SIG-M5 treated with dmso at 0.1 percent for 504 hours (cell line): ENCODE measurements around the gene SLC43A3.
"Not testable (repeated sequence)": the region's sequence is repeated elsewhere in the genome, so short reads cannot be mapped to it uniquely, and the experiment has no call there.

Experiments used
- DNase-seq: peaks from one replicate; lab custom pipeline; 2025; ENCODE audit not compliant: unreplicated experiment; lab: John Stamatoyannopoulos, UW

The SLC43A3 gene

DNA sequence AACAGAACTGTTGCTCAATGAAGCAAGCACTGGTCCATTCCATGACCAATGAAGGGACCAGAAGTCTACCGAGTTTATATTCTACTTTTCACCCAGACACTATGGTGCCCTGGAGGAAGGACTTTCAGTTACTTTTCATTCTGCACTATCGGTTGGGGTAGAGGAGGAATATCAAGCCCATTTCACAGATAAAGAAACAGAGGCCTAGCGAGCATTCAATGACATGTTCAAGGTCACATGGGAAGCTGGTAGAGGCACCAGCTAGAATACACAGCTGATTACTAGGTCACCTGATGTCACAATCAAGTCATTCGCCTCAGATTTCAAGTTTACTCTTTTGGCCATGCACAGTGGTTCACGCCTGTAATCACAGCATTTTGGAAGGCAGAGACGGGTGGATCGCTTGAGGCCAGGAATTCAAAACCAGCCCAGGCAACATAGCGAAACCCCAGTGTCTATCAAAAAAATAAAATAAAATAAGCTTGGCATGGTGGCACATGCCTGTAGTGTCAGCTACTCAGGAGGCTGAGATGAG, 18.9 kb downstream of the SLC43A3 start:
- no peak for DNase-seq

DNA sequence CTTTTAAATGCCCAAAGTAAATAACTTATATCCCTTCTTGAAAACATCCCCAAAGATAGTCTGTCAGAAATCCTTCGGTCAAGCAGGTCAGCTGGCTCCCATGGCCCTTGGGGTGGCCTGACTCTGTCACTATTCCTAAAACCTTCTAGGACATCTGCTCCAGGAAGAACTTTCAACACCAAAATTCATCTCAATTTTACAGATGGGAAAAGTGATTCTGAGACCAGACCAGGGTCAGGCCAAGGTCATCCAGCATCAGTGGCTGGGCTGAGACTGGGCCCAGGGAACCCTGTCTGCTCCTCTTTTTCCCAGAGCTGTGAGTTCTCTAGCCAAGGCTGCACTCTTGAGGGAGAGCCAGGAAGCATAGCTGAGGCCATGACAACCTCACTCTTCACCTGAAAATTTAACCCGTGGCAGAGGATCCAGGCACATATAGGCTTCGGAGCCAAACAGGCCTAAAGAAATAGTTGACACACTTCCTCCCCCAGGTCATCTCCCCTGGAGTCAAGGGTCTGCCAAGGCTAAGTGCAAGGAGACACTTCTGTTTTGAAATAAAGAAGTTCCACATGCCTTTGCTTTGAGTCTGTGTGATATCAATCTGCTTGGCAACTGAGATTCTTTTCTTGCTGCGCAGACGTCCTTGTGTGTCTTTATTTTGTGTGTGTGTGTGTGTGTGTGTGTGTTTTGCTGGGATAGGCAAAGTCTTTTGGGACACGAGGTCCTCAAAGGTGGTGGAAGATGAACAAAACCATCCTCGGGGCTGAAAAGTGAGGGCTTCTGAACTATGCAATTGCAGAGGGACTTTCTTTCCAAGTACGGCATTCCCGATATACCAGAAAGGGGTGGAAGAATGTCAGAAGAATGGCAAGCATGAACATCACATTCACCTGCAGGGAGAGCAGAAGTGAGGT, 19.7 kb downstream of the SLC43A3 start:
- no peak for DNase-seq

DNA sequence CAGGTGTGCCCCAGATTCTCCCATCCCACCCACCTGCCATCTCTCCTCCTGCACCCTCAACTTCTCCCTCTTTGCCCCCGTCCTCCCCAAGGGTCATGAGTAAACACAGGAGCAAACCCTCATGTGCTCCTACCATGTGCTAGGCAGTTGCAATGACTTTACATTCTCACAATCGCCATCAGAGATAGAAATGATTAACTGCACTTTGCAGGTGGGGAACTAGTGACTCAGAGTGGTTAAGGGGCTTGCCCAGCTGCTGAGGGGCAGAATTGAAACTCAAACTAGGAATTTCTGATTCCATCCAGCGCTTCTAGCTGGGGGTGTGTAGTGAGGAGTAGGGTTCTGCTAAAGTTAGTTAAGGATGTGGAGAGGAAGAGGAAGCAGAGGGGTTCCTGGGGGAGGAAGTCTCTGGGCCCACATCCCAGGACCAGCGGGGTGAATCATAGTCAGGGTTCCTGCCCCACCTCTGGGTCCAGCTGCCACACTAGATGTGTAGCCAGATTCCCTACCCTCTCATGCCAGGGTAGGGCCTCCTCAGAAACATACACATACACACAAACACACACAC, 20.5 kb downstream of the SLC43A3 start:
- peak; percentile 58 for DNase-seq

DNA sequence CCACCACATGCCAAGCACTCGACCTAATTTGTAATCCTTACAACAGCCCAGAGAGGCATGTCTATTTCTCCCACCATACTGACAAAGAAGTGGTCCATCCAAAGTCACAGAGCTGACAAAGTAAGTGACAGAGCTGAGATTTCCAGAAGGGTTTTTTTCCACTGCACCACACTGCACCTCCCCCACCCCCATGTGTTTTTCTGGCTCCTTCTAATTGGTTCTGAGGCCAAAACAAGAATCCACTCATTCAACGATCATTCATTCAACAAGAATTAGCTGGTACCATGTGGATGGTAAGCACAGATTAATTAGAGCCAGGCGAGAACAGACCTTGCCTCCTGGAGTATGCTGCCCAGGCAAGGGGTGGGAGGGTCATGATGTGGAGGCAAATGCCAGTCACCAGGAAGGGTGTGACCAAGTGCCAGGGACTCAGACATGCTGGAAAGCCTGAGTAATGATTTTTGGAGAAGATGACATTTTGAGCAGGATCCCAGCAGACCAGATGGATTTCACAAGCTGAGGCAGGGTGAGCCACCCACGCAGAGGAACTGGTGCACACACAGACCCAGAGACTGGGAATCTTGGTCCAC, 21.6 kb downstream of the SLC43A3 start:
- no peak for DNase-seq

DNA sequence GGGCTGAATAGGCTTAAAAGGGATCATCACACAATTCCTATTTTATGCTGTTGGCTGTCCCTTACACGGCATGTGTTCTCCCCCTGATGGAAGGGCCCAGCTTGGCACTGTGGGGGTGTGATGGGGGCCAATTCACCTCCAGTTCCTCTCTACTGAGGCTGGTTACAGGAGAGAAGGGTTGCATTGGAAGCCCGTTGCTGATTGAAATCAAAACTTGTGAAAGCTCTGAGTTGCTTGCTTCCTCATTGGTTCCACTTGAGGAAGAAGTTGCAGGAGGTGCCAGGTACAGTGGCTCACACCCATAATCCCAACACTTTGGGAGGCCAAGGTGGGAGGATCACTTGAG, 23.1 kb downstream of the SLC43A3 start:
- DNase-seq: no peak

DNA sequence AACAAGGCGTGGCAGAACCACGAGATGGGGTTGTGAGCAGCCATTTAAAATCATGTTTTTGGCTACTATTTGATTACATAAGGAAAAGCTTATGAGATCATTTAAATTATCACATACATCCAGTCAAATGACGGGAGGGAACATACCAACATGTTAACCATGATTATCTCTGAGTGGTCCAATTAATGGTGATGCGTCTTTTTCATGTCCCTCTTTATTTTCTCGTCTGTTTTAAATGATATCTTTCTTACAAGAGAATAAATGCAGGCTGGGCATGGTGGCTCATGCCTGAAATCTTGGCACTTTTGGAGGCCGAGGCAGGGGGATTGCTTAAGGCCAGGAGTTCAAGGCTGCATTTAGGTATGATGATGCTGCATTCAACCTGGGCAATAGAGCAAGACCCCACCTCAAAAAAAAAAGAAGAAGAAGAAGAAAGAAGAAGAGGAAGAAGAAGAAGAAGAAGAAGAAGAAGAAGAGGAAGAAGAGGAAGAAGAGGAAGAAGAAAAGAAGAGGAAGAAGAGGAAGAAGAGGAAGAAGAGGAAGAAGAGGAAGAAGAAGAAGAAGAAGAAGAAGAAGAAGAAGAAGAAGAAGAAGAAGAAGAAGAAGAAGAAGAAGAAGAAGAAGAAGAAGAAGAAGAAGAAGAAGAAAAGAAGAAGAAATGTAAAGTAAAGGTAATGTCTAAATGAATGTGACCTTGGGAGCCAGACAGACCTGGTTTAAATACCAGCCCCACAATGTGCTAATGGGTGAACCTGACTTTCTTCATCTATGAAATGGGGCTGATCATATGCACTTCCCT, 23.7 kb downstream of the SLC43A3 start:
- not testable (repeated sequence) for DNase-seq

DNA sequence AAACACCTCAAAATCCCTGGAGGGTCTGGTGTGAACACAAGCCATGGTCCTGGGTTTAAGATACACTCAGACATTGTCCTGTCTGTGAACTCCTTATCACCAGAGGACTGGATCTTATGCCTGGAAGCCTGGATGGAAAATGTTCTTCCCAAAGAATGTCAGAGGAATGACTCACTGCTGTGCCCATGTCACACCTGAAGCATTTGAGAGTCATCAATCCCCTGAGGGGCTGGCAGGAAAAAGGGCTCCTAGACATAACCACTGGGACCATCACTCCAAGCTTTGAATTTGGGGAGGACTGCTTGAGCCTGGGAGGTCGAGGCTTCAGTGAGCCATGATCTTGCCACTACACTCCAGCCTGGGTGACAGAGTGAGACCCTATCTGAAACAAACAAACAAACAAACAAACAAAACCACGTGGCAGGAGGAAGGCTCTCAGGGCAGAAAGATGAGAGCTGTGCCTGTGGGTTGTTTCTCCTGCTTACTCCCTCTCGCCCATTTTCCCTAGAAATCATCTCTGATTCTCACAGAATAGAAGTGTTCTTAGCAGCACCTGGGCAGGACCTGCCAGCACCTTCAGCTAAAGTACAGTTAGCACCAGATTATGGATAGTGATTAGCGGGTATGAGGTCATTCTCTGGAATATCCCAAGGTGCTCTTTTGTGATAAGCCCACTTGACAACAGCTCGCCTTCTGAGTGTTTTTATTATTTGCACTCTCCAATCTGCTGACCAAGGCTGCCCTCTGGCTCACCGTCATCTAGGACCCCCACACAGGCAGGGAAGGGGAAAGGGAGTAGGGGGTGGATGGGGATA, 24.5 kb downstream of the SLC43A3 start:
- DNase-seq: no peak

DNA sequence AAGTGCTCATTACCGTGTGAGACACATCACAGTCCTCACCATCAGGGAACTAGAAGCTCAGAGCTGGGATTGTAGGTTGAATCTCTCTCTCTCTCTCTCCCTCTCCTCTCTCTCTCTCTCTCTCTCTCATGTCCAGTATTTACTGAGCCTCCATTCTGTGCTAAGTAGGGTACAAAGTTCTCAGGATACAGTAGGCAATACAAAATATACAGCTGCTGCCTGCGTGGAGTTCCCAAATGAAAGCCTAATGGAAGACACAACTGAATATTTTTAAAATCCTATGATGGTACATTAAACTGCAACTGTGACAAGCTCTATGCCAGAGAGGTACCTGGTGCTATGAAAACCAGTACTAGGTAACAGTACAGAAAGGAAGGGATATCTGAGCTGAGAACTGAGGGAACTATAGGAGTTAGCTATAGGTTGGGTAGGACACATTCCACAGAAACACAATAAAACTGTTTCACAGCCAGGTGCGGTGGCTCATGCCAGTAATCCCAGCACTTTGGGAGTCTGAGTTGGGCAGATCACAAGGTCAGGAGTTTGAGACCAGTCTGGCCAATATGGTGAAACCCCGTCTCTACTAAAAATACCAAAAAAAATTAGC, 26.8 kb downstream of the SLC43A3 start:
- DNase-seq: no peak

DNA sequence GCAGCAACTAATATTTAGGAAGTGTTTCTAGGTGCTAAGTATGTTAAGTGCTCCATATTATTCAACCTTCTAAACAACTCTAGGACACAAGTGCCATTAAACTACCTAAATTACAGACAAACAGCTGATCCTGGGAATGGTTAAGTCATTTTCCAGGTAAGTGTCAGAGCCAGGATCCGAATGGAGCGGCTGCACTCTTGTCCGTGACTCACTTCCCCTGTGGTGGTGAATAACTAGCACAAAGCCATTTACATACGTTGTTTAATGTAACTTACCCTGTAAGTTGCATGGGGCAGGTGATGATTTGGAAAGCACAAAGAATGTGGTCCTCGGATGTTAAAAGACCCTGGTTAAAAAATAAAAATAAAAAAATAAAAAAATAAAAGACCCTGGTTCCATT, 27.7 kb downstream of the SLC43A3 start:
- no peak for DNase-seq

DNA sequence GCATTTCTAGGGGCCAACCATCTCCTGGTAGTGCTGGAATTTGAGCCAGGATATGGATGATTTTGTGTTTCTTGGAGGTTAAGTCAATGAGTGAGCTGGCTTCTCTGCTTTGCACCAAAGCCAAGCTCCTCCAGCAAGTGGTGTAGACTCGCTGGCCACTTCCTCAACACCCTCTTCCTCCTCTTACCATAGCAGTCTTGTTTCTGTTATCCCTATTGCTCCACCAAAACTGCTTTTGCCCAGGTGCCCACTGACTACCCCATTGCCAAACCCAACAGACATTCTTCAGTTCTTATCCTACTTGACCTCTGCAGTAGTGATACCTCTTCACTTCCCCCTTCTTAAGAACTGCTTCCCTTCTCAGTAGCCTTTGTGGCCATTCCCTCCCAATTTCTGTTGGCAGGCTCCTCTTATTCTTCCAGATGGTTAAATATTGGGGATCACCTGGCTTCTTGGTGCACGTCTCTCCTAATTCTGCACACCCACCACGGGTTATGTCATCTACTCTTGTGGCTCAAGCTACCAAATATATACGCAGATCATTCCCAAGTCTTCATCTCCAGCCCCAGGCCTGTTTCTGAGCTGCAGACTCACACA, 29.4 kb downstream of the SLC43A3 start:
- peak; percentile 68 for DNase-seq

DNA sequence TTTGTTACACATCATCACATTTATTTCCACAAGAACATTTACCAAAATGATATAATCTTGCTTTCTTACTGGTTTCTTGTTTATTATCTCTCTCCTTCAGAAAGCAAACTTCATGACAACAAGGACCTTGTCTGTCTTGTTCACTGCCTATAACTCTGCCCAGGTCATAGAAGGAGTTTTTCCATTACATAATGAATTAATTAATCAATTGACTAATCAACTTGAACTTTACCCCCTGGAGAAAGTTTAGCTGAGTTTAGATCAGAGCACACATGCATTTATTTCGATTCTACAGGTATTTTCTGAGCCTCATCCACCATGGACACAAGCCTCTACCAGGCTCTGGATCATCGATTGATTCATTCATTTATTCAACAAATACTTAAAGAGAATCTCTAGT, 30.2 kb downstream of the SLC43A3 start:
- DNase-seq: no peak

DNA sequence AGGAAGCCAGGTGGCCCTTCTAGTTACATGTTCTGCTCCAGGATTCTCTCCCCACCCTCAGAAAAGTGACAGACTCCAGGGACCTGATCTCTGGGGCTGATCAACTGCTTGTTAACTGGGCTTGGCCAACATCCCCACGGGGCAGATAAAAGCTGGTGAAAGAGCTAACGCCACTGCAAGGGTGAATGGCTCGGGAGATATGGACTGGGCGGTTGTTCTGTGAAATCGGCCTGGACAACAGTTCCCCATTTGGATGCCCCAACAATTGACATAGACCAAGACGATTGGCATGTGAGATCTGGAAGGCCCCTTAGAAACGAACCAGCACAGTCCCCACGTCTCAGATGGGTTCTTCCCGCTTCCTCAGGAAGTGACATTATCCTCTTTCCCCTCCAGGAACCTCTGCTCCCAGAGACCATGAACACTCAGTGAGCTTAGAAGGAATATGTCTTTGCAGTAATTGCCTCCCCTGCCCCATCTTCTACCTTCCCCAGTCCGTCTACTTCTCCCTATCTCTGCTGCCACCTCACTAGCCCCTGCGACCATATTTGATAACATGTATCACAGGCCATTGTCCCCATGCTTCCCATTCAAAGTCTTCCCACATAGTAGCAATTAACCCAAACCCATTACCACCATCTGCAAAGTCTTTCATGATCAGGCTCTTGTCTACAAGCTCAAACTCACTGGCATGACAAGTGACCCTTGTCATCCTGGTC, 30.9 kb downstream of the SLC43A3 start:
- DNase-seq: no peak

DNA sequence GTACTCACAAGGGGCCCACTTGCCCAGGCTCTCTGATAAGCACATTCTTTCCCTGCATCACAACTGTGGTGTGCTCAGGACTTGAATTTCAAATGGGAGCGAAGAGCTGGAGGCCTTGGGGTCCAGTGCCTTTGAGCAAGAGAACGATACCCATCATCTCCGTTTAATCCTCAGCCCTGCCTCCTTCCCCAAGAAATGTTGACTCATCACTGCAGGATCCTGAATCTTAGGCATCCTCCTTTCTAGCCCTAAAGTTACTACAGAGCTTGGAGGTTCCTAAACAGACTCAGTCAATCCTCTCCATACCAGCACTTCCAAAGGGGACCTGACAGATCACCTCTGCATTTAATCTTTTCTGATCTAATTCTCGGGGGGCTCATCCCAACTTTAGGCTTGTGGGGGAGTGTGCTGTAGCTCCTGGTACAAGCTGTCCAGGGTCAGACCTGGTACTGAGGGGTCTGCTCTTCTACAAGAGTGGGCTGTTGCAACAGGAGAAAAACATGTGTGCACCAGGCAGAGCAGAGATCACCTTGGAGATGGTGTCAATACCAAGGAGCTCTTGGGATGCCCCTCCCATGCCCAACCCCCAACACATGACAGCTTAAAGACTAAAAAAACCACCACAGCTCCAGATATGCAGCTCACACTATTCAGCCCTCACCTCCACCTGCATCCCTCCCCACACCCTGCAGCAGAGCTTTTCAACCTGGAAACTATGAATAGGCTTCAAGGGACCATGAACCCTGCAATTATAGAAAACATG, 32.5 kb downstream of the SLC43A3 start:
- no peak for DNase-seq

DNA sequence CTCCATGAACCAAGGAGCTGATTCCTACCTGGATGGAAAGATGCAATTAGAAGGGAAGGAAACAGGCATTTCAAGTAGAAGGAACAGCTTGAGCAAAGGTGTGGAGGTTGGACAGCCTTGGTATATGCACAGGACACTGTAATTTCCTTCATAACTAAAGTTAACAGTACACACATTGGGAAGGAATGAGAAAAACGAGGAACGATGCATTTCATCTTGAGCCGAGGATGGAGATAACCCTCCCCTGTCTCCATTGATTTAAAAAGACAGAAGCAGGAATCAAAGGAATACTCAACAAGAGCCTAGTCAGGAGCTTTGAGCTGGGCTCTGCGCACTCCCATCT, 34.2 kb downstream of the SLC43A3 start:
- DNase-seq: no peak

DNA sequence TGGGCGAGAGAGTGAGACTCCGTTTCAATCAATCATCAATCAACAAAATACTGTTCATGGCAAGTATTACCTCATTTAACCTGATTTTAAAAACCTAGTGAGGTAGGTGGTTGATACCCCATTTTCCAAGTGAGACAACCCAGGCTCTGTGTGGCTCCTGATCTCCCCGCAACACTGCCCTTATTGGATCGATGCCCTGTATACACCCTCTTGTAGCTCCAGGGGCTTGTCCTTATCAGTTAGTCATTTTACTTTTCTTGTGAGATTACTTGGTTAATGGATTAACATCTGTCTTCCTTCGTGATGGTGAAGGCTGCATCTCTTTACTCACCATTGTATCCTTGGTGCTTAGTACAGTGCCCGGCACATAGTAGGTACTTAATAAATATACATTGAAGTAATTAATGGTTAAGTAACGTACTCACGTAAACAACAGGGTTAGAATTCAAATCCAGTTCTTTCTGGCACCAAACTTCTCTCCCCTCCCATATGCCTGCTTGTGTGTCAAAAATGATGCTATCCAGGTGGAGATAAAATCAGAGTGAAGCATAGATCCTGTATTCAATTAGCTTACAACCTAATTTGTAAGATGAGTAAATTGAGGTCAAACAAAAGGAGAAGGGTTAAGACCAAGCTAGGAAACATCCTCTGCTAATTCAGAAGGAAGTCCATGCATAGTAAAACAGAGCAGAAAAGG, 34.7 kb downstream of the SLC43A3 start:
- DNase-seq: no peak

DNA sequence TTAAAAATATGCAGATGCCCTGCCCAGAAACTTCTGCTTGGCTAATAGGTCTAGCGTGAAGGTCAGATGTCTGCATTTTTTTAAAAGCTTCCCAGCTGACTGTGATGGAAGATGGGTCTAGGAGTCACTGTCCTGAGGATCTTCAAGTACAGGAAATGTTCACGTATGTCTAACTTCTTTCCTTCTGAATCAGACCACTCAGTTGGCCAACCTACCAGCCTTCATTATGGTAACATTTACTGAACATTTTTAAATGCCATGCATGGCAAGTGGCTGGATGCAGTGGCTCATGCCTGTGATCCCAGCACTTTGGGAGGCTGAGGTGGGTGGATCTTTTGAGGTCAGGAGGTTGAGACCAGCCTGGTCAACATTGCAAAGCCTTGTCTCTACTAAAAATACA, 35.4 kb downstream of the SLC43A3 start:
- DNase-seq: no peak

DNA sequence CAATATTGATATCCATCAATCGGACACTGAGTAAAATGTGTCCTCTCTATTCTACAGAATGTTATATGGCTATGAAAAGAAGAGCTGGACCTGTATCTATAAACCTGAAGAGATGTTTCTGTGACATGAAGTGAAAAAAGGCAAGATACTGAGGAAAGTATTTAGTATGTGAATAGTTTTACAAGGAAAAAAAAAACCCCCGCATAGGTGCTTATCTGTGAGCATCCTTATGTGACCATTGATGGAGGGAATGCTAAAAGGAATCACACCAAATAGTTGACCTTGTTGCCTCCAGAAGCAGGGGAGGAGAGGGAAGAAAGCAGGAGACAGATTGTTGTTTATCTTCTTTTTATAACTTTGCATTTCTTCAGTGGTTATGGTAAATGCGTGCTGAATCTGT, 35.8 kb downstream of the SLC43A3 start:
- no peak for DNase-seq

DNA sequence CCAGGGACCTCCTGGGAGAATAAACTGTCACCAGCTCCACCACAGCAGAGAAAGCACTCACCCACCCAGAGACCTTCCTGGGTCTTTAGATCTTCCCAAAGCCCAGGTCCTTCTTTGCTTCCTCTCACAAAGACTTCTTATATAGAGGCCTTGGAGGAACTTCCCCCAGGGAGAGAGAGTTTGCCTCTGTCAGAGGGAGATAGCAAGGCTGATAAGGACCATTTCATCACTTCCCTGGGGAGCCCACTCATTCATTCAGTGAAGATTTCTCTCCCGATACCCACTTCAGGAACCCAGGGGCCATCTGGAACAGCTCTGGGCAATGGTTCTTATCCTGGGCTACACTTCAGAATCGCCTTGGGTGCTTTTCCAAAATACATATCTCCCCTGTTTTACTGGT, 36.4 kb downstream of the SLC43A3 start, which contains the start of gene PRG2:
TSS of gene PRG2 (minus strand) at position 116 of the 400 bp plus-strand sequence. CDS start 706 bp downstream, outside the sequence.
- no peak for DNase-seq
